Measurements from ENCODE around the gene TCHH.

DNA sequence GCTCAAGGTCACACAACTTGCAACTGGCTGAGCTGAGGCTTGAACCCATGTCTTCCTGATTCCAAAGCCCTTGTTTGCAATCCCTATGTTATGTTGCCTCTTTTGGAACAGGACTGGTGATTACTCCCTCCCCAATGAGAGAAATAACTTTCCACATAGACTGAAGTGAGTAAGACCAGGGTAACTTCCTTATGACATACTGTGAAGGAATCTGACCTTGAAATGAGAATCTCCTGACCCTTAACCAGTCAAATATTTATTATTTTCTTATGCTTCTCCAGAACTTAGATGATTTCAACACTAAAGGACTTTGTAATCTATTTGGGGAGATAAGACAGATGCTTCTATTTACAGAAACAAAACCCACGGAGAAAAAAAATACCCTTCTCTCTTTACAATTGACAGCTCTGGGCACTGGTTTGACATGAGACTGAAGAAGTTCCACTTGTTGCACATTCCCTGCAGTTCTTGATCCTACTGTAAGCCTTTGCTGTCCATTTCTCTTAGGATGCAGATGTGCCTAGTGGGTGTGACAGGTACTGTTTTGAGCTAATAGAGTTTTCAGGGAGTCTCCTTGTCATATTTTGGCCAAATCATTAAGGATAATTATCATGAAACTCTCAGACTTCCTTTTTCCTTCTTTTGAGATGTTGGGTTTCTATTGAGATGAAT lies 47.7 kb upstream of the TCHH start:
- TF ChIP-seq, protein P1, sequence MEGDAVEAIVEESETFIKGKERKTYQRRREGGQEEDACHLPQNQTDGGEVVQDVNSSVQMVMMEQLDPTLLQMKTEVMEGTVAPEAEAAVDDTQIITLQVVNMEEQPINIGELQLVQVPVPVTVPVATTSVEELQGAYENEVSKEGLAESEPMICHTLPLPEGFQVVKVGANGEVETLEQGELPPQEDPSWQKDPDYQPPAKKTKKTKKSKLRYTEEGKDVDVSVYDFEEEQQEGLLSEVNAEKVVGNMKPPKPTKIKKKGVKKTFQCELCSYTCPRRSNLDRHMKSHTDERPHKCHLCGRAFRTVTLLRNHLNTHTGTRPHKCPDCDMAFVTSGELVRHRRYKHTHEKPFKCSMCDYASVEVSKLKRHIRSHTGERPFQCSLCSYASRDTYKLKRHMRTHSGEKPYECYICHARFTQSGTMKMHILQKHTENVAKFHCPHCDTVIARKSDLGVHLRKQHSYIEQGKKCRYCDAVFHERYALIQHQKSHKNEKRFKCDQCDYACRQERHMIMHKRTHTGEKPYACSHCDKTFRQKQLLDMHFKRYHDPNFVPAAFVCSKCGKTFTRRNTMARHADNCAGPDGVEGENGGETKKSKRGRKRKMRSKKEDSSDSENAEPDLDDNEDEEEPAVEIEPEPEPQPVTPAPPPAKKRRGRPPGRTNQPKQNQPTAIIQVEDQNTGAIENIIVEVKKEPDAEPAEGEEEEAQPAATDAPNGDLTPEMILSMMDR (IDR thresholded peaks at IDR 0.05 in 2 of 3, conservative IDR thresholded peaks at IDR 0.05 in 1 of 3; ENCODE audit: control insufficient read depth in 2 of 3, extremely low read depth in 1 of 3, insufficient read depth in 1 of 3, low read depth in 3 of 3, low read length in 3 of 3) = no peak
- no peak for TF ChIP-seq SMAD5 (IDR thresholded peaks at IDR 0.05; ENCODE audit: low read depth)
- no peak for TF ChIP-seq EP300 (IDR thresholded peaks at IDR 0.05; ENCODE audit: borderline replicate concordance in 1 of 2, control insufficient read depth in 1 of 2, low read depth in 2 of 2, low read length in 2 of 2)
- TF ChIP-seq, protein P2, sequence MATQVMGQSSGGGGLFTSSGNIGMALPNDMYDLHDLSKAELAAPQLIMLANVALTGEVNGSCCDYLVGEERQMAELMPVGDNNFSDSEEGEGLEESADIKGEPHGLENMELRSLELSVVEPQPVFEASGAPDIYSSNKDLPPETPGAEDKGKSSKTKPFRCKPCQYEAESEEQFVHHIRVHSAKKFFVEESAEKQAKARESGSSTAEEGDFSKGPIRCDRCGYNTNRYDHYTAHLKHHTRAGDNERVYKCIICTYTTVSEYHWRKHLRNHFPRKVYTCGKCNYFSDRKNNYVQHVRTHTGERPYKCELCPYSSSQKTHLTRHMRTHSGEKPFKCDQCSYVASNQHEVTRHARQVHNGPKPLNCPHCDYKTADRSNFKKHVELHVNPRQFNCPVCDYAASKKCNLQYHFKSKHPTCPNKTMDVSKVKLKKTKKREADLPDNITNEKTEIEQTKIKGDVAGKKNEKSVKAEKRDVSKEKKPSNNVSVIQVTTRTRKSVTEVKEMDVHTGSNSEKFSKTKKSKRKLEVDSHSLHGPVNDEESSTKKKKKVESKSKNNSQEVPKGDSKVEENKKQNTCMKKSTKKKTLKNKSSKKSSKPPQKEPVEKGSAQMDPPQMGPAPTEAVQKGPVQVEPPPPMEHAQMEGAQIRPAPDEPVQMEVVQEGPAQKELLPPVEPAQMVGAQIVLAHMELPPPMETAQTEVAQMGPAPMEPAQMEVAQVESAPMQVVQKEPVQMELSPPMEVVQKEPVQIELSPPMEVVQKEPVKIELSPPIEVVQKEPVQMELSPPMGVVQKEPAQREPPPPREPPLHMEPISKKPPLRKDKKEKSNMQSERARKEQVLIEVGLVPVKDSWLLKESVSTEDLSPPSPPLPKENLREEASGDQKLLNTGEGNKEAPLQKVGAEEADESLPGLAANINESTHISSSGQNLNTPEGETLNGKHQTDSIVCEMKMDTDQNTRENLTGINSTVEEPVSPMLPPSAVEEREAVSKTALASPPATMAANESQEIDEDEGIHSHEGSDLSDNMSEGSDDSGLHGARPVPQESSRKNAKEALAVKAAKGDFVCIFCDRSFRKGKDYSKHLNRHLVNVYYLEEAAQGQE (IDR thresholded peaks at IDR 0.05; ENCODE audit: low read depth, low read length) = no peak
- TF ChIP-seq, protein P3, sequence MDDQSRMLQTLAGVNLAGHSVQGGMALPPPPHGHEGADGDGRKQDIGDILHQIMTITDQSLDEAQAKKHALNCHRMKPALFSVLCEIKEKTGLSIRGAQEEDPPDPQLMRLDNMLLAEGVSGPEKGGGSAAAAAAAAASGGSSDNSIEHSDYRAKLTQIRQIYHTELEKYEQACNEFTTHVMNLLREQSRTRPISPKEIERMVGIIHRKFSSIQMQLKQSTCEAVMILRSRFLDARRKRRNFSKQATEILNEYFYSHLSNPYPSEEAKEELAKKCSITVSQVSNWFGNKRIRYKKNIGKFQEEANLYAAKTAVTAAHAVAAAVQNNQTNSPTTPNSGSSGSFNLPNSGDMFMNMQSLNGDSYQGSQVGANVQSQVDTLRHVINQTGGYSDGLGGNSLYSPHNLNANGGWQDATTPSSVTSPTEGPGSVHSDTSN (IDR thresholded peaks at IDR 0.05; ENCODE audit: insufficient replicate concordance, low read depth, low read length) = no peak
- no peak for TF ChIP-seq FOS (IDR thresholded peaks at IDR 0.05; ENCODE audit: borderline replicate concordance, extremely low read depth, insufficient read length)
- no peak for TF ChIP-seq SMARCA5 (IDR thresholded peaks at IDR 0.05)
